Smooth muscle cell (in vitro differentiated cells): Measurements from ENCODE around the gene UGT1A7. TPM values are rescaled to one million over a fixed set of nuclear protein-coding genes. Genes with fewer than 3 reads are reported as not detected.

Experiments used
- DNase-seq: peaks from one replicate; lab custom pipeline; 2025; ENCODE audit not compliant: unreplicated experiment; lab: John Stamatoyannopoulos, UW
- H2AFZ ChIP-seq: fragments of 200-600 bp; sonication (generic); 2 replicates; pipeline ENCODE4 v1.6.0; 2016; ENCODE audit warnings: antibody characterized with exemption, low read depth, mild to moderate bottlenecking
- H3F3A ChIP-seq: fragments of 200-600 bp; sonication (generic); 2 replicates; pipeline ENCODE4 v1.6.0; 2017; ENCODE audit warnings: antibody characterized with exemption, low read depth
- H3K27ac ChIP-seq: fragments of 200-600 bp; sonication (generic); 2 replicates; pipeline ENCODE4 v1.5.1; 2016; ENCODE audit warnings: low read depth, mild to moderate bottlenecking
- H3K27me3 ChIP-seq: fragments of 200-600 bp; sonication (generic); 2 replicates; pipeline ENCODE4 v1.6.1; 2016; ENCODE audit warnings: low read depth, mild to moderate bottlenecking
- H3K36me3 ChIP-seq: fragments of 200-600 bp; sonication (generic); 2 replicates; pipeline ENCODE4 v1.5.1; 2016; ENCODE audit warnings: low read depth
- H3K4me1 ChIP-seq: fragments of 200-600 bp; sonication (generic); 2 replicates; pipeline ENCODE4 v1.5.1; 2016; ENCODE audit warnings: low read depth
- H3K4me2 ChIP-seq: fragments of 200-600 bp; sonication (generic); 2 replicates; pipeline ENCODE4 v1.6.0; 2016; ENCODE audit warnings: mild to moderate bottlenecking
- H3K4me3 ChIP-seq: fragments of 200-600 bp; sonication (generic); 2 replicates; pipeline ENCODE4 v1.5.1; 2016; ENCODE audit warnings: mild to moderate bottlenecking
- H3K79me2 ChIP-seq: fragments of 200-600 bp; sonication (generic); 2 replicates; pipeline ENCODE4 v1.6.0; 2016; ENCODE audit warnings: low read depth, mild to moderate bottlenecking
- H3K9ac ChIP-seq: fragments of 200-600 bp; sonication (generic); 2 replicates; pipeline ENCODE4 v1.6.0; 2016; ENCODE audit warnings: low read depth
- H3K9me3 ChIP-seq: fragments of 200-600 bp; sonication (generic); replicated peaks from 2 replicates; pipeline ENCODE4 v1.5.1; 2016; ENCODE audit warnings: low read depth
- H4K20me1 ChIP-seq: fragments of 200-600 bp; sonication (generic); 2 replicates; pipeline ENCODE4 v1.6.0; 2016; ENCODE audit warnings: low read depth
- CTCF ChIP-seq: fragments of 200-600 bp; sonication (generic); IDR thresholded peaks from 2 replicates; pipeline ENCODE4 v1.5.1; 2017; ENCODE audit warnings: borderline replicate concordance, mild to moderate bottlenecking, antibody characterized with exemption; ENCODE audit not compliant: insufficient read depth, poor library complexity, severe bottlenecking
- WGBS: methylation state at CpG from one replicate; pipeline ENCODE4 v1.1.7; 2016; ENCODE audit warnings: low lambda C conversion rate; 5-methylcytosine and 5-hydroxymethylcytosine counted together
- polyA plus RNA-seq: library from polyadenylated mRNA; unstranded; fragments of >200 nt; fragmentation: Nextera tagmentation; extraction: Ambion mirVana; gene quantifications from 2 replicates; pipeline ENCODE4 v1.2.1, GENCODE V29; 2016
- total RNA-seq: library from RNA; depleted of rRNA; stranded (reverse); fragments of >200 nt; gene quantifications from 2 replicates; pipeline ENCODE4 v1.2.3, GENCODE V29; 2014

Gene UGT1A7
- total and polyA plus RNA-seq, 2 experiments from 2014 or later: not detected

GRCh38 chr2:233800208-233800607 lies 118.5 kb downstream of the UGT1A7 start:
- Histone ChIP-seq H2AFZ (no peak overlapping the region), H3K4me1 (no peaks in the 10 kb centered on the region), H3K9me3 (no peaks in the 10 kb centered on the region), H3K27me3 (no peaks in the 10 kb centered on the region), H3K79me2 (no peaks in the 10 kb centered on the region), H3K9ac (no peak overlapping the region), H3K4me2 (no peak overlapping the region), H4K20me1 (no peaks in the 10 kb centered on the region), H3F3A (no peaks in the 10 kb centered on the region), H3K36me3 (no peaks in the 10 kb centered on the region), H3K27ac (no peak overlapping the region), H3K4me3 (no peak overlapping the region)
- WGBS: 72% methylated on average over 7 of the region's 7 CpGs
- DNase-seq: no peak
- TF ChIP-seq CTCF: no peak

- Histone ChIP-seq H3K36me3 (no peaks in the 10 kb centered on the region), H3K9me3 (no peaks in the 10 kb centered on the region), H3K4me2 (no peak overlapping the region), H3K4me3 (no peak overlapping the region), H3K79me2 (no peaks in the 10 kb centered on the region), H3K27ac (no peak overlapping the region), H3K27me3 (no peaks in the 10 kb centered on the region), H3K4me1 (no peaks in the 10 kb centered on the region), H2AFZ (no peak overlapping the region), H3F3A (no peaks in the 10 kb centered on the region), H3K9ac (no peak overlapping the region), H4K20me1 (no peaks in the 10 kb centered on the region)
- no peak for DNase-seq
- no peak for TF ChIP-seq CTCF
- 78% methylated on average over 9 of the region's 9 CpGs for WGBS
Observed at GRCh38 chr2:233801357-233802131, 119.8 kb downstream of the UGT1A7 start.

GRCh38 chr2:233802132-233802815 lies 120.6 kb downstream of the UGT1A7 start:
- 81% methylated on average over 3 of the region's 3 CpGs for WGBS
- no peaks in the 10 kb centered on the region for H3K27me3 ChIP-seq
- H3K4me2 ChIP-seq: no peak overlapping the region
- no peak overlapping the region for H3K27ac ChIP-seq
- no peaks in the 10 kb centered on the region for H3F3A ChIP-seq
- no peak overlapping the region for H2AFZ ChIP-seq
- TF ChIP-seq CTCF: no peak
- no peak overlapping the region for H3K4me3 ChIP-seq
- H3K79me2 ChIP-seq: no peaks in the 10 kb centered on the region
- H3K4me1 ChIP-seq: no peaks in the 10 kb centered on the region
- no peak for DNase-seq
- no peaks in the 10 kb centered on the region for H4K20me1 ChIP-seq
- H3K9me3 ChIP-seq: no peaks in the 10 kb centered on the region
- H3K9ac ChIP-seq: no peak overlapping the region
- H3K36me3 ChIP-seq: no peaks in the 10 kb centered on the region
